Activated CD4-positive, alpha-beta T cell treated with anti-CD3 and anti-CD28 coated beads, Interleukin-2, amount 50 U/mL, for 16 hours (primary cell): ENCODE results near the gene RFTN1.

Experiments
- DNase-seq: peaks from one replicate; pipeline ENCODE4 v3.0.0-alpha.2; 2020

RFTN1 gene

GRCh38 chr3:16484984-16485383, 28.5 kb downstream of the RFTN1 start:
- no peak for DNase-seq

DNA sequence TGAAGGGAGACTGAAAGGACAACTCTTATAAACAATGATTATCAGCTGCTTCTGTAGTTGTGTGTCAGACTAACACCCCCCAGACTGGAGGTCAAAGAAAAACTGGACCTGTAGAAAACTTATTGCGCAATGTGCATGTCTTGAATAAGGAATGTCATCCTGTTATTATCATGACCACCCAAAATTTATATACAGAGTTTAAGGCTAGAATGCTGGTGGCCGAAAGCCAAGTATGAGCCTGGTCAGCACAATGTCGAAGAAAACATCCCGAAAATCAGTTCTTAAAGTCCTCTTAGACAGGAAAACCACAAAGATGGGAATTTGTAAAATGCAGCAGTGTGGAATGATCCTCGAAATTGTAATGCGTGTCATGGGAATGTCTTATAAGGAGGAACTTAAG, 29.3 kb downstream of the RFTN1 start:
- no peak for DNase-seq

DNA sequence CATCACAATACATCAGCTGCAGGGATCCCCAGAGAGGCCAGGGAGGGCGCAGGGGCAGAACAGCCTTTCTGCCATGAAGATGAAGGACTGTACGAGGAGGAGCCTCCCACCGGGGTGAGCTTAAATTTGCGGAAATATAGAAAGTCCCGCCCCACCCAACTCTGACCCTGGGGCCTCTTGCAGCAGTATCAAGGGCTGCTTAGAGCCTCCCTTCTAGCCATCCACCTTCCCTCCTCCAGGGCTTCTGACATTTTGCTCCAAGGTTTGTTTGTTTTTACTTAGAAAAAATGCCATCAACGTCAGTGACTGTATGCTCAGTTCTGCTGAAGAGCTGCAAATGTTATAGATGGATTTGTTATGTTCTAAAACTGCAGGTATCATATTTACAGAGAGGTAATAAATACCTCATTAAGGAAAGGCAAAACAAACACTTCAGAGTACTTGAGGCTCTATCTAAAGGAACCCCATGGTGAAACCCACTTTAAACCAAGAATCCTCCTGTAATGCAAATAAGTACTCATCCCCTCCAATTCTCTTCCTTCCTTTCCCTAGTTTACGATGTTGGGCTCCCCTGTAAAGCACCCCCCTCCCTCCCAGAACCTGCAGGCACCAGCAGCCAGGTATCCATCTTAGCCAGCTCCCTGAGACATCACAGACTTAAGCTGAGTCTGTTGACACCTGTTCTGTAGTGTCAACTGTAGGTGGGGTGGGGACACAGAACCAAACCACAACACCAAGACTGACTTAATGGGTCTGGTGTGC, 30.5 kb downstream of the RFTN1 start:
- DNase-seq = no peak

DNA sequence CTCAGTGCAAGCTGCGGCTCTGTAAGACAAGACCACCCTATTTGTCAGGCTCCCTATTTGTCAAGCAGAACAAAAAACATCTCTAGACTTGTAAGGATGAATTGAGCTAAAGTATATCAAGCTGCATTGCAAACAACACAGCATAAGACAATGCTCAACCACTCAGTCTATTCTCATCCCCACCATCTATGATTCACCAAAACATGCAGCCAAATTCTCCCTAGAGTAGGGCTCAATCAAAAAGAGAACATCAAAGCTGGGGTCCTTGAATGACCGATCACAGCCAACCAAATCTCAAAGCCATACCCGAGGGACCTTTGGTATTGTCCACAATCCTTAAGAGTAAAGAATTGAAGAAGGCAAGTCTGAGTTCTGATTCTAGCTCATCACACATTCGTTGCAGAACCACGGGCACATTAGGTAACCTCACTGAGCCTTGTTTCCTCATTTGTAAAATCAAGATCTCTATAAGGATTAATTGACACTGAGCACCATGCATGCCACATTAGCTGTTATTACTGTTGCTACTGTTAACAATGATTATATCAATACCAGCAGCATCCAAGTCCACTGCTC, 31.2 kb downstream of the RFTN1 start:
- no peak for DNase-seq

GRCh38 chr3:16481546-16481897, 32.0 kb downstream of the RFTN1 start:
- DNase-seq = no peak

- DNase-seq = peak; percentile 36
These were observed 32.5 kb downstream of the RFTN1 start for GRCh38 chr3:16480861-16481545.

DNA sequence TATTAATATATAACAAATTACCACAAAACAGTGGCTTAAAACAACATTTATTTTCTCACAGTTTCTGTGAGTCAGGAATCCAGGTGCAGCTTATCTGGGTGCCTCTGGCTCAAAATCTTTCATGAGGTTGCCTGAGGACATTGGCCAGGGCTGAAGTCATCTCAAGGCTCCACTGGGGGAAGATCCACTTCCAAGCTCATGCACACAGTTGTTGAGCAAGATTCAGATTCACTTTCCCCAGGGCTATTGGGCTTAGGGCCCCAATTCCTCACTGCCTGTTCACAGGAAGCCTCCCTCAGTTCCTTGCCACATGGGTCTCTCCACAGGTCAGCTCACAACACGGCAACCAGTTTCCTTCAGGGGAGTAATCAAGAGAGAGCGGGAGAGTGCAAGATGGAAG, 35.0 kb downstream of the RFTN1 start:
- DNase-seq = no peak

DNA sequence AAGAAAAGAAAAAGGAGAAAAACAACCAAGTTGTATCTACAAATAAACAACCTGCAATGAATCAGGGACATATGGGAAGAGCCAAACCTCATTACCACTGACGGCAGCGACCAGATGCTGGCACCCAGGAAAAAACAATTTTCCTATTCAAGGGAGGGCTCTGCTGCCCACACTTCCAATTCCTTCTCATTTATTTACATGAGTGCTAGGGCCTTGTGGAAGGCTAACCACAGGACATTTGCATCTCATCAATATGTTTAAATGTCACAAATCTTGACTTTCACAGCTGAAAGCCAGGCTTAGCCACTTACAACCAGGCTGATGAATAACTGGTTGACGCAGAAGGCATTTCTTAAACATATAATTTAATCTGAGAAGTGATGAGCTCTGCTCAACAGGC, 36.0 kb downstream of the RFTN1 start:
- DNase-seq = no peak

GRCh38 chr3:16477056-16477455, 36.4 kb downstream of the RFTN1 start:
- DNase-seq = no peak

DNA sequence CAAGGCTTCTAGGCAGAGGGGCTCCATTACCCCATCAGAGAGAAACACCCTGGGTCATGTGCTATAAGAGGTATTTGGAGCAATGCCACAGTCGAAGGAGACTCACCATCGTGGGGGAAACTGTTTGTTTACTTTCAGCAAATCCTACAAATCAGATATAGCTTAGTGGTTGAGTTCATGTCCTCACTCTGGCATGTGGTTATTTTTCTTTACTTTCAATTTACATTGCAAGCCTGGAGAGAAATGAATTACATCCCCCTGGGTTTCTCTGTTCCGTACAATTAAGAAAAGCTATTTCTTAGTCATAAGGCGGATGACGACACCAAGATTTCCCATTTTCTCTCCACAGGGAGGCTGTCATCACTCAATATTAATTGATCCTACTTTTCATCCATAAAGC, 36.9 kb downstream of the RFTN1 start:
- DNase-seq = peak; percentile 59

DNA sequence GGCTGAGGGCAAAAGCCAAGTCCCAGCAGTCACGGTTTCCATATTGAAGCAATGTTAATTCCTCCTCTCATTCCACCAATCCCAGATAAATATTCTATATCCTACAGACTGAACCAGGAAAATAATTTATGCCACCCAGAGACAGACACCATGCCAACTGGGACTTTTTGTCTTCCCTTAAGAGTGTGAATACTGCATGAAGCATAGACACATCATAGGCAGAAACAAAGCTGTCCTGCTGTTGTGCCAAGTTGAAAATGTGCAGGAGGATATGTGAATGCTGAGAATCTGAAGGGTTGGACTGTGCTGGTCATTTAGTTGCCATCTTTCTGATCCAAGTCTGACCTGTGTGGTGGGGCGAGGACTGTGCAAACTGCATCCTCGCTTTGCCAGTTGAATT, 37.7 kb downstream of the RFTN1 start:
- DNase-seq = no peak

DNA sequence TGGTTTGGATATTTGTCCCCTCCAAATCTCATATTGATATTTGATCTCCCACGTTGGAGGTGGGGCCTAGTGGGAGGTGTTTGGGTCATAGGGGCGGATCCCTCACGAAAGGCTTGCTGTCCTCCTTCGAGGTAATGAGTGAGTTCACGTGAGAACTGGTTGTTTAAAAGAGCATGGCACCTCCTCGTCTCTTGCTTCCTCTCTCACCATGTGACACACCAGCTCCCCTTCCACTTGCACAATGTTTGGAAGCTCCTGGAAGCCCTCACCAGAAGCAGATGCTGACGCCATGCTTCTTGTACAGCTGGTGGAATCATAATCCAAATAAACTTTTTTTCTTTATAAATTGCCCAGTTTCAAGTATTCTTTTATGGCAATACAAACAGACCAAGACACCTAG, 38.6 kb downstream of the RFTN1 start:
- no peak for DNase-seq

GRCh38 chr3:16474216-16474615, 39.3 kb downstream of the RFTN1 start:
- DNase-seq = no peak

DNA sequence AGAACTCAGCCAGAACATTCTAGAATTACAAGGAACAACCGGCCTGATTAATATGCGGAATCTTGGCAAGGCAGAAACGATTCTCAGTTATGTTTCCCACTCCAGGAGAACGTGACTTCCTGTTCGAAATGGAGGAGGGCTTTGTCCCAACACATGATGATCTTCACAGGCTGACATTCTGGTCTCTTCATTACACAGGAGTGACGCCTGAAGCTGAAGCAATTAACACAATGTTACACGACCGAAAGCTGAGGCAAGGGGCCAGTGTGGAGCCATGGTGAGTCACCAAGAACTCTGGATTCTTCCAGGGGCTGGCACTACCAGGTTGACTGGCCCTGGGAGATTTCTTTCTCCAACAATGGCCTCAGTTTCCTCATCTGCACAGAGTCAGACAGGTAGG, 40.9 kb downstream of the RFTN1 start:
- DNase-seq = no peak

- DNase-seq = no peak
These were observed 41.6 kb downstream of the RFTN1 start for GRCh38 chr3:16471897-16472296.

GRCh38 chr3:16470590-16470989, 42.9 kb downstream of the RFTN1 start:
- DNase-seq = no peak

DNA sequence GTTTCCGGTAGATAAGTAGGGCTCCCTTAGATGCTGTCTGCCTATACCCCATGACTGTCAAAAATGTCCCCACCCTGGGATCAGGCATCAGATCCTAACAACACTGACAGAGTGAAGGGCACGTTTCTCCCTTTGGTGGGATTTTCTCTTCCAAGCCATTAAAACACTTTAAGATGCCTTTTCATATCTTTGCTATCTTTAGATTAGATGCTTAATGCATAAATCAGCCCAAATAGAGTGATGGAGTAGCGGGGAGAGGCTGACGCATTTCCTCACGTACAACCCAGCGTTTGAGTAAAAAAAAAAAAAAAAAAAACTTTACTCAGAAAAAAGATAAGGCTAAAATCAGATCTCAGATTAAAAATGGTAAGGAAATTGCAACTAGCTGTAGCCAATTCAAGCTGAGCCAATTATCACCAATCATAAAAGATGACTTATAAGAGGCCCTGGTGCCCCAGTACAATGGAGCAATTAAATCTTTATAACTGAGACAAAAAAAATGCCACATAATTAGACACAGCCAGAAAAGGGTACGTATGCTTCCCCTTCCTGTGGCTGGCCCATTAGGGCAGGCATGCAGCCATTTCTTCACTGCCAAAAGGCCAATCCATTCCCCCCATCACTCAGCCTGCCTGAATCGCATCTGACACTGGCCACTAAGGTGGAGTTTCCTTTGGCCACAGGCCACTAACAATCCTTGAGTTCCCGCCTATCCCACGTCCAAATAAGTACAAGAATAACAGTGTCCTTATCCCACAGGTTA, 45.0 kb downstream of the RFTN1 start:
- DNase-seq = no peak

DNA sequence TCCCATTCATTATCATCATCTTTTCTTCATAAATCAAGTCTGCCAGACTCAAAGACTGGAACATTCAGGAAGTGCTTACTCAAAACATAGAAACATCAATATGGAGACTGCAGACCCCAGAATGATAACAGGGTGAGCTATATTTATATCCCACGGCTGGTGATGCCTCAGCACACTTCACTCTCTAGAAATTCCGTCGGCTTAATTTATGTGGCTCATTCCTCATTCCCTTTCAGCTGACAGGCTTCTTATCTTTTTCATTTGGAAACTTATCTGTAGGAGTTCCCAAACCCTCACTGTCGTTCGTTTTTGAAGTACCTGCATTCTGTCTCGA, 45.5 kb downstream of the RFTN1 start:
- no peak for DNase-seq

GRCh38 chr3:16467393-16467792, 46.1 kb downstream of the RFTN1 start:
- DNase-seq = peak; percentile 45

DNA sequence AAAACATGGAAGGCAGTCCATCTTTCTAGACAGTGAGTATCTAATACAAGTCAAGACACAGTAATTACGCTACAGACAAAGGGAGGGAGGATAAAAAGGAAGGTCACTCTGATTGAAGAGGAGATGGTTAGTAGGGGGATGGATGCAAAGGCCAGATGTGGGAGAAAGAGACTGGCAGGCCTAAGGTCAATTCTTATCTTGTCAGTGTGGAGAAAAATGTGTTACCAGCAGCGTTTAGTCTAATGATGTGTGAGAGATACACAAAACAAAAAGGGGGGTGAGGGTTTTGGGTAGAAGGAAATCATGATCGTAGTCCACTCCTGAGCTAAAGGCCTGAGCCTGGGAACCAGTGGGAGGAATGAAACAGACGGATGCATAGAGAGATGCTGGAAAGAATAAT, 46.7 kb downstream of the RFTN1 start:
- DNase-seq = no peak

DNA sequence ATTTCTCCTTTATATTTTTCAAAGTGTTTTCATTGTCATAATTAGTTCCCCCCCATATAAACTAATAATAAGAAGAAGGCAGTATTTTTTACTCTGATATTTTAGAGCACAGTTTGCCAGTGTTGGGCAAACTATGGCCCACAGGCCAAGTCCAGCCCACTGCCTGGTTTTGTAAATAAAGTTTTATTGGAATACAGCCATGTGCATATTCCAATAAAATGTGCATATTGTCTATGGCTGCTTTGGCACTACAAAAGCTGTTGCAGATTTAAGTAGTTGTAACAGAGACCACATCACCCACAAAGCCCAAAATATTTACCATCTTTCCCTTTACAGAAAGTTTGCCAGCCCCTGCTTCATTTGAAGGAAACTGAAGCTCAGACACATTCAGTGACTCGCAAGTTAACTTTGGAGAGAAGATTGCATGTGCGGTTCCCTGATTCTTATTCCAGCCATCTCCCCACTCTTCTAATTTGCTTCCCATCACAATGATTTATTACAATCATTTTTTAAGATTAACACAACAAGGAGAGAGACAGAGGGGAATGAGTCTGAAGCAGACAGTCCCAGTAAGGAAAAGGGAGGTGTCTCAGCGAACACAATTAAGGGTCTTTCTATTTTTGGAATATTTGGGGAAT, 48.9 kb downstream of the RFTN1 start:
- DNase-seq = no peak

DNA sequence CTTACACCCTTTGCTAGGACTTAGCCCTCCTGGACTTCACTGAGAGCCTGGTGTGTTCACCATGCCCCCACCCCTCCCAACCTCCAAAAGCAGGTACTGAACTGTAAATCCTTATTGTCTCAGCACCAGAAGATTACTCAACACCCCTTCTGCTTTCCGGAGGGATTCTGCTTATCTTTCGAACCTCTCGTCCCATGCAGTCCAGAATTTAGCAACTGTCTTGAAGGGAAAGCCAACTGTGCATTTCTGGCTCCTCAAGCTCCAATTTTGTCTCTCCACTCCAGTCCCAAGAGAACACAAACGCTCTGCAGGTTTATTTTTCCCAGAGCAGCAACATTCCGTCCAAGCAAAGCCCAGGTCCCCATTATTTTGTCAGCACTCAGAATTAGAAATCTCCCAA, 49.6 kb downstream of the RFTN1 start:
- DNase-seq = no peak

GRCh38 chr3:16463119-16463518, 50.4 kb downstream of the RFTN1 start:
- DNase-seq = no peak
